Fibroblast of mammary gland (primary cell): Measurements from ENCODE around the gene FAU.

ENCODE experiments used
- DNase-seq: peaks from one replicate; pipeline ENCODE4 v3.0.0-alpha.2; 2010; ENCODE audit warnings: low read depth
- H3K4me3 ChIP-seq: 2 replicates; pipeline ENCODE4 v1.5.1; 2011; ENCODE audit warnings: low read depth, mild to moderate bottlenecking, low read length, moderate library complexity; ENCODE audit not compliant: control insufficient read depth
- CTCF ChIP-seq: conservative IDR thresholded peaks from 2 replicates; pipeline ENCODE4 v1.5.1; 2011; ENCODE audit warnings: low read depth, low read length, inconsistent platforms; ENCODE audit not compliant: control insufficient read depth, insufficient read depth

The FAU gene

GRCh38 chr11:65071907-65072630 lies 49.9 kb downstream of the FAU start:
- TF ChIP-seq CTCF = no peak
- DNase-seq = no peak
- H3K4me3 ChIP-seq = no peak overlapping the region
